Right kidney (tissue), 1 donor: ENCODE data around the gene MRI1.

Experiments
- DNase-seq: peaks from one replicate; pipeline ENCODE4 v3.0.0-alpha.2; 2016

The MRI1 gene

DNA sequence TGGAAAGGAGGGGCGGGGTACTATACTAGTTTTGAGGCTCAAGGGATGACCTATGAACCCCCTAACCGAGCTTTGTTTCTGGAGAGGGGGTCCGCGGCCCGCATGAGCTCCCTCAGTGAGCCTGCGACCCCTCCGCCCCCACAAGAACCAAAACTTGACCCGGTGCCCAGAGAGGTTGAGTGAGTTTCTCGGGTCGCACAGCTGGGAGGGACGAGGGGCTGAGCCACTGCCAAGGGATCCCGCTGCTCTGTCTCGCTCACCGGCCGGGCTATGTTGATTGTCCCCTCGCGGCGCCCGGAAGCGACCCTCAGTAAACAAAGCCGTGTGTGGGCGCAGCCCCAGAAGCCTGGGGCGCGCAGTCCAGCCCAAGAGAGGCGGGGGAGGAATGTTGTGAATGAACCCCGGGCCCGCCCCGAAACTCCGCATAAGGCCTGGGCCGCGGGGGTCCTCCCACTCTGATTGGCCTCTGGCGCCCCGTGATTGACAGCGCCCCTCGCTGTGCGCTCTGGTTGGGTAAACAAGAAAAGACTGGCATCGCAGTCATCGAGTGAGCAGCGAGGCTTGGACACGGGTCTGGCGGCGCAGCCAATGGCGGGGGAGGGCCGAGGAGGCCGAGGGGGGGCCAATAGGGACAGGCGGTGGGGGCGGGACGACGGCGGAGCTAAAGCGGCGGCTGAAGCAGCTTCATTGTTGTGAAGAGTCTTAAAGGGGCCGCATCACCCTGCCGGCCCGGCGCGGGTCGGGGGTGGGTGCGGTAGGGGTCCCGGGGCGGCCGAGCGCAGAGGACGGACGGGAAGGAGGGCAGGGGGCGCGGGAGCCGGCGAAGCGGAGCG lies 30.7 kb downstream of the MRI1 start, which contains the start of gene ZSWIM4:
ZSWIM4 (plus strand) TSS at position 687 of the 833 bp plus-strand sequence. CDS start 206 bp downstream, outside the sequence.
- DNase-seq = peak; percentile 89

DNA sequence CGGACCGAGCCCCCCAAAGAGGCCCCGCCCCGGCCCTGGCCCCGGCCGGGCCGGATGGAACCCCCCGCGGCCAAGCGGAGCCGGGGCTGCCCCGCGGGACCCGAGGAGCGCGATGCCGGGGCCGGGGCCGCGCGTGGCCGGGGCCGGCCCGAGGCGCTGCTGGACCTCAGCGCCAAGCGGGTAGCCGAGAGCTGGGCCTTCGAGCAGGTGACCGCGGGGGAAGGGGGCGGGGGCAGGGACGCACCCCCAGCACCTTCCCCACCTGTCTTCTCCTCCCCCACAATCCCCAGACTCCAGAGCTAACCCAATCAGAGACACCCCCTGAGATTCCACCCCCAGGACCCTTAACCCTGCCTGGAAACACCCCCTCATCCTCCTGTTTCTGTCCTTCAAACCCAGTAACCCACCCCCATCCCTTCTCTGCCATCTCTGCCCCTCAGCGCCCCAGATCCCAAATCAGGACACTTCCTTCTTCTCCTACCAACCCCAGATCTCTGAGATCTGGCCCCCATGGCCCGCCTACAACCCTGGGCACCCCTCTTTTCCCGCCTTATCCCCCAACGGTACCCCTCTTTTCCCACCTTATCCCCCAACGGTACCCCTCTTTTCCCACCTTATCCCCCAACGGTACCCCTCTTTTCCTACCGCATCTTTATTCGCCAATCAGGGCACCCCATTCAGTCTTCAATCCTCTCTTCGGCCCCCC lies 31.4 kb downstream of the MRI1 start:
- peak; percentile 45 for DNase-seq

DNA sequence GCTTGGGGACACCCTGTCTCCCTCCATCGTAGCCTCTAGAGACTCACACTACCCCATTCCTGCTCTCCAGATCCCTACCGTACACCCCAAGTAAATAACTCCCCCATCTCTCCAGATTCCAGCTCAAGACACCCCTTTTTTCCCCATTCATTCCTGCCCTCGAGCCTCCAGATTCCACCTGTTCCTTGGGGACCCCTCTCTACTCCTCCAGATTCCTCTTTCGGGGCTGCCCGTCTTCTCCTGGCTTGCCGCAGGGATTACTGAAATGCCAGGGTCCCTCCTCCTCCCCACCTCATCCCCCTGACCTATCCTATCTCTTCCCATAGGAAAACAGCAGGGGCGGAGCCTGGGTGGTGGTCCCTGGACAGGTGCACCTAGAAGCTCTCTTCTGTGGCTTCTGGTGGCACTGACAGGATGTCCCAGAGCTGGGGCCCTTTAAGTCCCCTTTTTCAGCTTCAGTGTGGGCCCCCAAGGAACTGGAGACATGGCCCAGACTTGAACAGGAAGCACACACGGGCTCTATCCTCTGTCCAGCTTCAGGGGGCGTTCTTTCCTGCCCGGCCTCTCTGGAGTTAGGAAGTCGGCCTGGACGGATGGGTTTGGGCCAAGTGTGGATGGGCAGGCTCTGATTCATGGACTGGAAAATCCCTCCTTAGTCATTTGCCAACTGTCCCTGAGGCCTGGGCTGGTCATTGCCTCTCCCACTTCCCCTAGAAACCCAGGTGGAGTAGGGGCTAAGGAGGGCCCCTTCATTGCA lies 32.2 kb downstream of the MRI1 start:
- DNase-seq = no peak

DNA sequence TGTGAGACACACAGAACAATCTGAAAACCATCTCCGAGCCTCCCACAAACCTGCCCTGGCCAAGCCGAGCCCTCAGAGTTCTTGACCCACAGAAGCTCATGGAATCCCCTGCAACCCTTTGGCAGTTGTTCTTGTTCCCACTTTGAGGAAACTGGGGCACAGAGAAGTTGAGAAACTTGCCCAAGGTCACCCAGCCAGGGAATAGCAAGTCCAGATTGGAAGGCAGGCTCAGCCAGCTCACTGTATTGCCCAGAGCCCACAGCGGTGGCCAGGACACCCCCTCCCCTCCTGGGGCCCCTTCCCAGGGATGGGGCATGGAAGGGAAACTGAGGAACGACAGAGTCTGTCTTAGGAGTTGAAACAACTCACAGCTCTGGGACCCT lies 32.7 kb downstream of the MRI1 start:
- DNase-seq = no peak

DNA sequence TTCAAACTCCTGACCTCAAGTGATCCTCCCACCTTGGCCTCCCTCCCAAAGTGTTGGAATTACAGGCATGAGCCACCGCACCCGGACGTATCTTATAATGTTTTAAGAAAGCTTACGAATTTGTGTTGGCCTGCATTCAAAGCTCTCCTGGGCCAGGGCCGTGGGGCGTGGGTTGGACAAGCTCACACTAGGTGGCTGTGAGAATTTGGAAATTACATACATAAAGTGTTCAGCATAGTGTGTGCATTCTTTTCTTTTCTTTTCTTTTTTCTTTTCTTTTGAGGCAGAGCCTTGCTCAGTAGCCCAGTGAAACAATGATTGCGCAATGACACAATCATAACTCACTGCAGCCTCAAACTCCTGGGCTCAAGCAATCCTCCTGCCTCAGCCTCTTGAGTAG lies 33.5 kb downstream of the MRI1 start:
- no peak for DNase-seq

DNA sequence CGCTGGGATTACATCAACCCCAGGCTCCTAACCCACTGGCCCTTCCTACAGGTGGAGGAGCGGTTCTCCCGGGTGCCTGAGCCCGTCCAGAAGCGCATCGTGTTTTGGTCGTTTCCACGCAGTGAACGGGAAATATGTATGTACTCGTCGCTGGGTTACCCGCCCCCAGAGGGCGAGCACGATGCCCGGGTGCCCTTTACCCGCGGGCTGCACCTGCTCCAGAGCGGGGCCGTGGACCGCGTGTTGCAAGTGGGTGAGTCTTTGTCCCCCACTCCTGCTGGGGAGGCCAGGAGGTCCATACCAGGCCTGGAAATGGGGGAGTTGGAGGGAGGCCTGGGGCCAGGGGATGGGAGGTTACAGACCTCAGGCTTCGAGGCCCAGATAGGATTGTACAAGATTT lies 35.3 kb downstream of the MRI1 start:
- no peak for DNase-seq

DNA sequence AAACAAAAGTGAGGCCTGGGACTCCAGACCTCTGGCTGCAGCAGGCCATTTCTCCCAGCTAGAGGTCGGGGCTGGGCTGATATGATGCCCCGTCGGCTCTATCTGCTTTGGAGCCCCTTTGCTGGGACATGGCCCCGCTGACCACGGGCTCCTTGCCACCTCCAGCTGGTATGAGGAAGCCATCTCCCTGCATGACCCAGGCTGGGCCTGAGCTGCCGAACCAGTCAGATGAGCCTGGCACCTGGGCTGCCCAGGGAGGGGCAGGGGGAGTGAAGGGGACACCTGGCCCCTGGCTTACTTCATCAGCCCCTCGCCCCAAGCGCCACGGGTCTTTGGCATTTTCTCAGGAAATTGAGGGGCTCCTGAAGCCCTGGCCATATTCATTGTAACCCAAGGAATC lies 38.7 kb downstream of the MRI1 start:
- DNase-seq = no peak

DNA sequence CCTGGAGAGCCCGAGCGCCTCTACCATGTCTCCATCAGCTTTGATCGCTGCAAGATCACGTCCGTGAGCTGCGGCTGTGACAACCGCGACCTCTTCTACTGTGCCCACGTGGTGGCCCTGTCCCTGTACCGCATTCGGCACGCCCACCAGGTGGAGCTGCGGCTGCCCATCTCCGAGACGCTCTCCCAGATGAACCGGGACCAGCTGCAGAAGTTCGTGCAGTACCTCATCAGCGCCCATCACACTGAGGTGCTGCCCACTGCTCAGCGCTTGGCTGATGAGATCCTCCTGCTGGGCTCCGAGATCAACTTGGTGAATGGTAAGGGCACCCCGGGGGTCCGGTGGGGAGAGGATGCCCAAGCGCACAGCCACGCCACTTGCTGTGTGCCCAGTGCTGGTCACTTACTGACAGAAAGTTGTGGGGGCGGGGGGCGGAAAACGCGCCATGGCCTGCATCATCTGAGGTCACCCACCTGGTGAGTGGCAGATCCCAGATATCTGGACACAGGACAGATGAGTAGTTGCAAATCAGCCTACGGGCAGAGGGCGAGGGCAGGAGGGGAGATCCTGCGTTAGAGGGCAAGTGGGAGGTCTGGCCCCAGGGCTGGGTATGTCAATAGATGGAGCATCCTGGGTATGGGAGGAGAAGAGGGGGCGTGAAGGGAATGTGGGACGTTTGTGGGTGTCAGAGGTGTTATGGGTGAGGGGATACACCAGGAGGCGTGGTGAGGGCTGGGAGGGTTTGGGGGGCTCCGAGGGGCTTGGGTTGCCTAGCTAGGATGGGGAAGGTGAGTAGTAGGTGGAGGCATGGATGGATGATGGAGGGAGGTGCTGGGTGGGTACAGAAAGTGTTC lies 40.7 kb downstream of the MRI1 start:
- DNase-seq = no peak

DNA sequence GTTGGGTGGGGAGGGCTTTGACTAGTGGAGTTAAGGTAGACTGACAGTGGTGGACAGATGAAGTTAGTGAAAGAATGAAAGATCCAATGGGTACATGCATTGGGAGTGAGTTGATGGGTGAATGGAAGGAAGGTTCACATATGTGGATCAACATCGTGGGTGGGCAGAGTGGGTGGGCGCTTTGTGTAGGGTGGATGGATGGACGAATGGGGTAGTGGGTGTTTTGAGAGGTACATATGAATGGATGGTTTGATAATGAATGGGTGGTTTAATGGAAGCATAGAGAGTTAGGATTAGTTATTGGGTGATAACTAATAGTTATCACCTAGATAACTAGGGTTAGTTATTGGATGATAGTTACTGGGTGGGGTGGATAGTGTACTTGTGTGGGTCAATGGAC lies 42.4 kb downstream of the MRI1 start:
- no peak for DNase-seq

DNA sequence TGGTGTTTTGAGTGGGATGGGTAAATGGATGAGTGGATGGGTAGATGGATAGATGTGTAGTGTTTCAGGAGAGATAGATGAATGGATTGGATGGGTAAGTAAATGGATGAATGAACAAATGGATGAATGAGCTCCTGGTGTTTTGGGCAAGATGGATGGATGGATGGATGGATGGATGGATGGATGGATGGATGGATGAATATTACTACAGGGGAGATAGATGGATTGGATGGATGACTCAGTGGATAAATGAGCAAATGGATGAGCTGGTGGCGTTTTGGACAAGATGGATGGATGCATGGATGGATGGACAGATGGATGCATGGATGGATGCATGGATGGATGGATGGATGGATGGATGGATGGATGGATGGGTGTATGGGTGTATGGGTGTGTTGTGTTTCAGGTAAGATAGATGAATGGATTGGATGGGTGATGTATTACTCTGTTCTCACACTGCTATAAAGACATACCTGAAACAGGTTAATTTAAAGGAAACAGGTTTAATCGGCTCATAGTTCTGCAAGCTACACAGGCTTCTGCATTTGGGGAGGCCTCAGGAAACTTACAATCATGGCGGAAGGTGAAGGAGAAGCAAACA lies 43.2 kb downstream of the MRI1 start:
- DNase-seq = no peak

DNA sequence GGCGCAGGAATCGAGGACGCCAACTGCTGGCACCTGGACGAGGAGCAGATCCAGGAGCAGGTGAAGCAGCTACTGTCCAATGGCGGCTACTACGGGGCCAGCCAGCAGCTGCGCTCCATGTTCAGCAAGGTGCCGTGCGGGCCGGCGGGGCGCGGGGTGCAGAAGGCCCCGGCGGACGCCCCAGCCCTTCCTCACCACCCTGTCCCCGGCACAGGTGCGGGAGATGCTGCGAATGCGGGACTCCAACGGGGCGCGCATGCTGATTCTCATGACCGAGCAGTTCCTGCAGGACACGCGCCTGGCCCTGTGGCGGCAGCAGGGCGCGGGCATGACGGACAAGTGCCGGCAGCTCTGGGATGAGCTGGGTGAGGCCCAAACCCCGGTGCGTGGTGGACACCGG lies 44.5 kb downstream of the MRI1 start:
- no peak for DNase-seq

DNA sequence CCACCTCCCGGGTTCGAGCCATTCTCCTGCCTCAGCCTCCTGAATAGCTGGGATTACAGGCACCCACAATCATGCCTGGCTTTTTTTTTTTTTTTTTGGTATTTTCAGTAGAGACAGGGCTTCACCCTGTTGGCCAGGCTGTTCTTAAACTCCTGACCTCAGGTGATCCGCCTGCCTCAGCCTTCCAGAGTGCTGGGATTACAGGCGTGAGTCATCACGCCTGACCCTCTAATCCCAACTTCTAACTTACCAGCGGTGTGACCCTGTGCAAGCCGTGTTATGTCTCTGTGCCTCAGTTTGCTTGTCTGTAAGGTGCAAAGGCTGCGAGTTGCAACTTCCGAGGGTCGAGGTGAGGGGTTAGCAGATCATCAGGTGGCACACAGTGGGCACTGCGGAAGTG lies 48.2 kb downstream of the MRI1 start:
- no peak for DNase-seq

DNA sequence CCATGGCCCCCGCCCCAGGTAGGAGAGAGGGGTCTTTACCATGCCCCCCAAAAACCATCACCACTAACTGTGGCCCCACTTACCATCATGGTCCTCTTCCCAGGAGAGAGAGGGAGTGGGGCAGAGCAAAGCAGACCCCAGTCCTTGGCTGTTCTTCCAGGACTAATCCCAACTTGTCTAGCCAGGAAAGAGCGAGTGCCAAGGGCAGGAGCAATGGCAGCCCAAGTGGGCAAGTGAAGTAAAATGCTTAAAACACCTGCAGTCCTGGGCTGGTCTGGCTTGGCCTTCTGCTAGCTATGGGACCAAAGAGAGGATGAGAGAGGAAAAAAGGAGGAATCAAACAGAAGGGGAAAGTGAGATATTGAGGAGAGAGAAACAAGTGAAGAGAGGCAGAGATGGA lies 48.8 kb downstream of the MRI1 start:
- no peak for DNase-seq

DNA sequence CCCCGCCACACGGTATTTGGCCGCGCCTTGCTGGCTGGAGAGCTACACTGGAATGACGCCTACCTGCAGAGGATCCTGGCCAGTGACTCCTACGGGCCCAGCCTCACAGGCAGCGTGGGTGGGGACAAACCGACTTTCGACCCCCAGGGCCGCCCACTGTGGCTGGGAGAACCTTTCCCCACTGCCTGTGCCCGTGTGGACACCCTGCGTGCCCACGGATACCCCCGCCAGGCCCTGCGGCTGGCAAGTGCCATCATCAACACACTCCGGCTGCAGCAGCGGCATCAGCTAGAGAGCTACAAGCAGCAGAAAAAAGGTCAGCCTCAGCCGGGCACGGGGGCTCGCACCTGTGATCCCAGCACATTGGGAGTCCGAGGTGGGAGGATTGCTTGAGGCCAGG lies 50.2 kb downstream of the MRI1 start:
- no peak for DNase-seq

DNA sequence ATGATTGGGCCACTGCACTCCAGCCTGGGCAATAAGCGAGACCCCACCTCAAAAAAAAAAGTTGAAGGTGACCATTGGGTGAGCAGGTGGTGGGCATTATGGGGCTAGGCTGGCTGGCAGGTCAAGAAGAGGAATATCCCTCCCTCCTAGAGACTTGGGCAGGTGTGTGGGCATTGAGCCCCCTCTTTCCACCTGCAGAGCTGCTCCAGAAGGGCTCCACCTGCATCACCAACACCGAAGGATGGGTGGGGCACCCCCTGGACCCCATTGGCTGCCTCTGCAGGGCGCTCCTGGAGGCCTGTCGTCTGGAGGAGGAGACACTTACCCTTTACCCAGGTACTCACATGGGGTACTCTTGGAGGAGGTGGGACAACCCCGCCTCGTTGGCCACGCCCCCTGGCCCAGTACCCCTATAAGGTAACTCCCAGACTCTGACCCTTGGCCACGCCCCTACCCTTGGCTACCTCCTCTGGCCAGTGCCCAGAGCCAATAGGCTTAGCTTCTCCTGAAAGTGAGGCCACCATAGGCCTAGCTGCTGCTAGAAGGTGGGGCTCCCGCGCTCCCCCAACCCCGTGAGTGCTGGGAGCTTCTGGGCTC lies 52.8 kb downstream of the MRI1 start:
- DNase-seq = no peak

DNA sequence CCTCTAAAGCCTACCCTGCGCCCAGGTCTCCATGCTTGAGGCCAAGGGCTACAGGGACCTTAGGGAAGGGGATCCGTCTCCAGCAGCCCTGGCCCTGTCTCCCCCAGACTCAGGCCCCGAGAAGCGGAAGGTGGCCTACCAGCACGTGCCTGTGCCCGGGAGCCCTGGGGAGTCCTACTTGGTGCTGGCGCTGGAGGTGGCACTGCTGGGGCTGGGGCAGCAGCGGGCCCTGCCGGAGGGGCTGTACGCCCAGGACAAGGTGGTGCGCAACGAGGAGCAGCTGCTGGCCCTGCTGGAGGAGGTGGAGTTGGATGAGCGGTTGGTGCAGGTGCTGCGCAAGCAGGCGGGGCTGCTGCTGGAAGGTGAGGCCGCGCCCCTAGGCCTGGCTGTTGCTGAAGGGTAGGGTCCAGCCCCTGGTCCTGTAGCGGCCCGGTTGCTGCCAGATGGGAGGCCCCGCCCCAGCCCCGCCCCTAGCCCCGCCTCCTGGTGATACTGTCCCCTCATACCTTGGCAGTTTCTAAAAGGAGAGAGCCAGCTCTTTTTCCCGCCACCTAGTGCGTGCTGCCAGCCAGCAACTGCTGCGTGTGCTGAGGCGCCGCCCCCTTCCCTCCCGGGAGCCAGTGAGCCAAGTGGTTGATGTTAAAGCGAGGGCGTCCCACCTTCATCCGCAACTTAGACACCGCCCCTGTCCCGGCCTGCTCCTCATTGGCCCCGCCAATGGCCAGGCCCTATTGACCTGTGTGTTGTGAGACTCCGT lies 53.5 kb downstream of the MRI1 start:
- DNase-seq = peak; percentile 54

DNA sequence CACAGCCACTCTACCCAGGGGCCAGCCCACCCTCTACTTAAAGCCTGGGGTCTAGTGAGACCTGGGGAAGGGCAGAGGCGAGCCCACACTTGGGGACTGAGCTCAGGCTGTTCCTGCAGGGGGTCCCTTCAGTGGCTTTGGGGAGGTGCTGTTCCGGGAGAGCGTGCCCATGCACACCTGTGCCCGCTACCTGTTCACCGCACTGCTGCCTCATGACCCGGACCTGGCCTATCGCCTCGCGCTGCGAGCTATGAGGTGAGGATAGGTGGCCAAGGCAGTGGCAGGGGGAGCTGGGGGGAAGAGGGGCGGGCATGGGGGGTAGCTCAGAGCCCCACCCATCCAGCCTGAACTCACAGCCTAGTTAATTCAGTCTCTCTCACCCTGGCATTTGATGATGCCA lies 54.9 kb downstream of the MRI1 start:
- no peak for DNase-seq

DNA sequence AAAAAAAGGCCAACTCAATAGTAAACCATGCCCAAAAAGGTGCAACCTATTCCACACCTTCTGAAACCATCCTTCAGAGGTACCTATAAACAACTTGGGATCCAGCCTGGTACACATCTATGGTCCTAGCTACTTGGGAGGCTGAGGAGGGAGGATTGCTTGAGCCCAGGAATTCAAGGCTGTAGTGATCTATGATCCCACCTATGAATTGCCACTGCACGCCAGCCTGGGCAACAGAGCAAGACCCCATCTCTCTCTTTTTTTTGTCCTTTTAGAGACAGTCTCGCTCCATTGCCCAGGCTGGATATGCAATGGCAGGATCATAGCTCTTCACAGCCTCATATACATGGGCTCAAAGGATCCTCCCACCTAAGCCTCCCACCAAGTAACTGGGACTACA lies 57.0 kb downstream of the MRI1 start:
- no peak for DNase-seq

DNA sequence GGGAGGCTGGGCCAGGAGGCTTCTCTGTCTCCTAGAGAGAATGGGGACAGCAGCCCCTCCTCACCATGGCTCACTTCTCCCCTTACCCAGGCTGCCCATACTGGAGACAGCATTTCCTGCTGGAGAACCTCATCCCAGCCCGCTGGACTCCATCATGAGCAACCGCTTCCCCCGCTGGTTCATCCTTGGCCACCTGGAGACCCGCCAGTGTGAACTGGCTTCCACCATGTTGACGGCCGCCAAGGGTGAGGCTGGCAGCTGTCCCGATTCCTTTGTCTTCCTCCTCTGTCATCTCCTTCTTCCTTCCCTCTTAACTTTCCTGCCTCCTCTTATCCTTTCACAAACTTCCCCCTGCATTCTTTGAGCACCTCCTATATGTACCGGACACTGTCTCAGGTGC lies 58.9 kb downstream of the MRI1 start:
- no peak for DNase-seq
